D721Med (cell line): ENCODE data around the gene PTPRF.

Experiments used
- DNase-seq: peaks from one replicate; pipeline ENCODE4 v3.0.0; 2011; ENCODE audit warnings: low spot score; ENCODE audit not compliant: insufficient read length
- FAIRE-seq: peaks from 2 replicates; lab custom pipeline; 2011; peaks lifted over from hg19 to GRCh38; lab: Jason Lieb, UNC
- TF ChIP-seq, protein P1 (sequence below): IDR thresholded peaks from 2 replicates; pipeline ENCODE4 v1.5.1; 2012; ENCODE audit warnings: mild to moderate bottlenecking, control low read depth; ENCODE audit not compliant: insufficient read depth; ENCODE audit errors: missing control alignments

Gene PTPRF

DNA sequence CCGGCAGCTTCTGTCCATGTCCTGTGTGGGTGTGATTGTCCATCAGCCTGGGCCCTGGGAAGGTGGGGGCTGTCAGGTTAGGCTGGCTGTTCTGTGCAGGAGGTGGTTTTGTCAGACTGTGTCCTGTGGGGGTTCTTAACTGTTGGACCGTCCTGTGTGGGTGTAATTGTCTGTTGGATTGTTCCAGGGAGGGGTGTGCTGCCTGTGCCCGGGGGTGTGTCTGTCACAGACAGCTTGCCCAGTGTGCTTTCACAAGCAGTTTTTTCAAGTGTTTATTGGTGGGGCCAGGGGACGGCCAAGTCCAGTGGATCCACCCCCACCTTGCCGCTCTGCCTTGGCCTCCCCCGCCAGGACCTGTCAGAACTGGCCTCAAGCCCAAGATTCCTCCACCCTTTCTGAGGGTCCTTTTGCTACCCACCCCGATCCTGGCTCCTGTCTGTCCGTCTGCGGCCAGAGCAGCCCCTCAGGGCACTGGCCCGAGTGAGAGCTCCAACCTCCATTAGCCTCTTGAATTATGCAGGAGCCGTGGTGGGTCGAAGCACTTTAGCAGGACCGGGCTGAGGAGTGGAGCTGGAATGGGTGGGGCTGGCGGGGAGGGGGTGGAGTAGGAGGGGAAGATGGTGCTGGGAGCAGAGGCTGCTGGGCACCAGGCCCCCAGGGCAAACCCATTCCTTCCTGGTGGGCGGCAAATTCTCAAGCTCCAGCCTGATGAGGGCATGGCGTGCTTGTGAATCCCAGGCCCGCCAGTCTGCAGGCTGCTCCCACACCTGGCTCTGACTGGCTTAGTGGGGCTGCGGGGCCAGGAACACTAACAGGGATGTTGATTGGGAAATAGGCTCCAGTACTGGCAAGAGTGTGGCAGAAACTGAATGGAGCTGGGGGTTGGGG lies 47.2 kb downstream of the PTPRF start:
- DNase-seq (no peak), FAIRE-seq (no peak)
- TF ChIP-seq, protein P1, sequence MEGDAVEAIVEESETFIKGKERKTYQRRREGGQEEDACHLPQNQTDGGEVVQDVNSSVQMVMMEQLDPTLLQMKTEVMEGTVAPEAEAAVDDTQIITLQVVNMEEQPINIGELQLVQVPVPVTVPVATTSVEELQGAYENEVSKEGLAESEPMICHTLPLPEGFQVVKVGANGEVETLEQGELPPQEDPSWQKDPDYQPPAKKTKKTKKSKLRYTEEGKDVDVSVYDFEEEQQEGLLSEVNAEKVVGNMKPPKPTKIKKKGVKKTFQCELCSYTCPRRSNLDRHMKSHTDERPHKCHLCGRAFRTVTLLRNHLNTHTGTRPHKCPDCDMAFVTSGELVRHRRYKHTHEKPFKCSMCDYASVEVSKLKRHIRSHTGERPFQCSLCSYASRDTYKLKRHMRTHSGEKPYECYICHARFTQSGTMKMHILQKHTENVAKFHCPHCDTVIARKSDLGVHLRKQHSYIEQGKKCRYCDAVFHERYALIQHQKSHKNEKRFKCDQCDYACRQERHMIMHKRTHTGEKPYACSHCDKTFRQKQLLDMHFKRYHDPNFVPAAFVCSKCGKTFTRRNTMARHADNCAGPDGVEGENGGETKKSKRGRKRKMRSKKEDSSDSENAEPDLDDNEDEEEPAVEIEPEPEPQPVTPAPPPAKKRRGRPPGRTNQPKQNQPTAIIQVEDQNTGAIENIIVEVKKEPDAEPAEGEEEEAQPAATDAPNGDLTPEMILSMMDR: no peak

DNA sequence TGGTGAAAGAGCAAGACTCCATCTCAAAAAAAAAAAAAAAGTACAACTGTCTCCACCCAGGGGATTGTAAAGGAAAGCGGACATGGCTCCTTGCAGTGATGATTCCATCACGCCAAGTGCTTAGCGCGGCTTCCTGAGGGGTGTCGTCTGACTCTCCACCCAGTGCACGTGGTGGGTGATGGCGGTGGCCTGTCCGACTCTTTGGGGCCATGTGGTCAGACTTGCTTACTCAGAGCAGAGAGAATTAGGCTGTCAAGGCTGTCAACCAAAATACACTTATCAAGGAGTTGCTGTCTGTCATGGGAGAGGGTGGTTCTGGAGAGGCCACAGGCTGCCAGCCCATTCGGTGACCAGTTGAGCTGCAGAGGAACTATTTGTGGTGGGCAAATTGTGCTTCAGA lies 49.4 kb downstream of the PTPRF start:
- no peak for DNase-seq
- TF ChIP-seq, protein P1: no peak
- FAIRE-seq: no peak

DNA sequence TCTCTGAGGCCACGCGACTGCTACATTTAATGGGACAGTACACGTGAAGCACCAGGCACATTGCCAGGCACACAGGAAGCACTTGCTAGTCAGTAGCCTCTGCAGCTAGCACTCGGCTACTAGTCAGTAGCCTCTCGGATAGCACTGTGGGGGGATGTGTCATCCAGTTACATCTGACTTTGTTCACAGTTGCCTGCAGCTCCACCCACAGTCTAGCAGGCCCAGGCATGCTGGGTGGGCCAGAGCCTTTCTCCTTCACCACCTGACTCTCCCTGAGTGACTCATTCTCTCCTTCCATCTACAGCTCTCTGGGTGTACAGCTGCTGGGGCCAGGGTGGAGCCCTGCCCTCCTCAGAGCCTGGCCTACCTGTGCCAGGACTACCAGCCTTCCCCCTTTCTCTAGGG lies 51.5 kb downstream of the PTPRF start:
- no peak for FAIRE-seq
- TF ChIP-seq, protein P1: no peak
- DNase-seq: no peak

DNA sequence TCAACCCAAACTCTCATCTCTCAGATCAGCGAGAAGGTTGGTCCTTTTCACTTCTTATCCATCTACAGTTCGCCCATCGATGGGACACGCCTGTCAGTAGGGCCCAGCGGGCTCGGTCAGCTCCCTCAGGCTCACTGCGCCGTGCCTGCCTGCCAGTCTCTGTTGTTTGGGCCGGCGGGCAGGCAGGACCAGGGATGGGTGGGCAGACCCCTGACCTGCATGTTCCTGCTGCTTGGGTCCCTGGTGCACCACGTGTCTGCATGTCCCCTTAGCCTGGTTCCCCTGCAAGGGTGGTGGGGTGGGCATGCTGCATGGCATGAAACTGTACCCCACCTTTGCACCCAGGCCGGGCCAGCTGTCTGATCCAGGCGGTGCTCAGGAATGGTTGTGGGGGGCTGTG lies 52.4 kb downstream of the PTPRF start:
- TF ChIP-seq, protein P1: no peak
- DNase-seq (no peak), FAIRE-seq (no peak)

DNA sequence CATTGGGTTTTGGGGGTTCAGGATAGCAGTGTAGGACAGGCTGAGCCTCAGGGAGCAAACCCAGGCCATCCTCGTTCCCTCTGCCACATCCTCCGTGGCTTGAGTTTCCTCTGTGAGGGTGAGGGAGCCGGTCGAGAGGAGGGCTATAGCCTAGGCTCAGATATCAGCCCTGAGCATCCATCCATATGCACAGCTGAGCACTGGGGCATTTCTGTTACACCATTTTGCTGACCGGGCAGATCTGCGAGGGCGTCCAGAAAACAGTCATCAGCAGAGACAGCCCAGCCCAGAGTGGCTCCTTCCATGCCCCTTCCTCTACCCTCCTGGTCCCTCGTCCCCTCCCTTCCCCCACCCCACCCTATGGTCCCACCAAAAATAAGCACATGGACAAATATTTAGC lies 53.5 kb downstream of the PTPRF start:
- DNase-seq (no peak), FAIRE-seq (no peak)
- TF ChIP-seq, protein P1: no peak

DNA sequence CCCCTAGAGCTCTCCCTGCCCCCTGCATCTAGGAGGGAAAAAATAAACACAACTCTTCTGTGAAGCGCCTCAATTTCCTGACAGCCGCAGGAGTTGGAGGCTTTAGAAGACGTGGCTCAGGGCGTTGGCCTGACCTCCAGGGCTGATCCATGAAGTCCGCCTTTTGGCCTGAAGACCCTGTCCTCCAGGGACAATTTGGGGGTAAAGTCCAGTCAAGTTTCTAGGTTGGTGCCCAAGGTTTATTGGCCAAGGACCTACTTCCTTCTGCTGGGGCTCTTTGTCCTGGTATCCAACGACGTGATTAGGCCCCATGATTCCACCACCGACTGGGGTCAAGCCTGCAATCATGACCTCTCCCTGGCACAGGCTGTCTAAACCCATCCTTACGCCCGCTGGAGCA lies 54.9 kb downstream of the PTPRF start:
- FAIRE-seq (no peak), DNase-seq (no peak)
- TF ChIP-seq, protein P1: no peak

DNA sequence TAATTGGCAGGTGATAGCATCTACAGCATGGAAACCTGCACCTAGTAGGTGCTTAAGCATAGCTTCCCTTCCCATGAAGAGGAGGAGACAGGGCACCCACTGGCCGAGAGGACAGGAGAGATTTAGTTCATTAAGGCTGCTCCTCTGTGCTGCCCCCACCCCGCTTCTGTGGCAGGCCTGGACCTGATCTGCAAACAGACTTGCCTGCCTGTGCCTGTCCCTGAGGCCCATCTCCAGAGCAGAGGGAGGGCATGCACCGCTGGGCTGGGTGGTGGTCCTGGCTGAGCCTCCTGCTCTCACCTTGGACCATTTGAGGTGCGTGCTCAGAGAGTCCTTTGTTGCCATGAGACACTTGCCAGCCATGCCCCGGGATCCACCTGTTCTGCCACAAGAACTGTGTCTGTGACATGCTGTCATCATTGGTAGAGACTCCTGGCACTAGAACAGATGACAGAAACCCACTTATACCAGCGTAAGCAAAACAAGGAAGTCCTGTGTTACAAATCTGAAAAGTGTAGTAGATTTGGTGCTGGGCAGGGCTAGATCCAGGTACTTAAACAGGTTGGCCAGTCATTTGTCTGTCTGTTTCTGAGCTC lies 55.6 kb downstream of the PTPRF start:
- DNase-seq (no peak), FAIRE-seq (no peak)
- TF ChIP-seq, protein P1: no peak
